GM18502 (cell line): Measurements from ENCODE around the gene NDUFV2.

Experiments
- ATAC-seq: cut with Tn5 transposase; IDR thresholded peaks from one replicate; pipeline ENCODE4 v1.9.1; 2021; ENCODE audit warnings: mild to moderate bottlenecking; ENCODE audit not compliant: unreplicated experiment, poor library complexity

The NDUFV2 gene

DNA sequence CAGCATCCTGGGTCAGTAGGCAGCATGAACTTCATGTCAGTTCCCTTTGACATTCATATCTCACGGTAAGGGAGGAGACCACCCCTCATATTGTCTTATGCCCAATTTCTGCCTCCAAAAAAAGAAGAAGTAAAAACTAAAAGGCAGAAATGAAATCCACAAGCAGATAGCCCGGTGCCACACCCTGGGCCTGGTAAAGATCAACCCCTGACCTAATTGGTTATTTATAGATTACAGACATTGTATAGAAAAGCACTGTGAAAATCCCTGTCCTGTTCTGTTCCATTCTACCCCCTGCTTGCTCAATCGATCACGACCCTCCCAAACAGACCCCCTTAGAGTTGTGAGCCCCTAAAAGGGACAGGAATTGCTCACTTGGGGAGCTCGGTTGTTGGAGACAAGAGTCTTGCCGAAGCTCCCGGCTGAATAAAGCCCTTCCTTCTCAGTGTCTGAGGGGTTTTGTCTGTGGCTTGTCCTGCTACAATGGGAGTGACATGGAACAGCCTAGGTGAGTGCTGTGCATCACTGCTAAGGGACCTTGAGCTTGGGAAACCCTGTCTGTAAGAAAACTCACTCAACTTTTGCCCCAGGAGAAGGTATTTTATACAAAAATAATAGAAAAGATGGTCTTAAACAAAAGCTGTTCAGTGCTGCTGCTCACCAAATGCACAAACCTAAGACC, 11.1 kb downstream of the NDUFV2 start:
- ATAC-seq: no peak

DNA sequence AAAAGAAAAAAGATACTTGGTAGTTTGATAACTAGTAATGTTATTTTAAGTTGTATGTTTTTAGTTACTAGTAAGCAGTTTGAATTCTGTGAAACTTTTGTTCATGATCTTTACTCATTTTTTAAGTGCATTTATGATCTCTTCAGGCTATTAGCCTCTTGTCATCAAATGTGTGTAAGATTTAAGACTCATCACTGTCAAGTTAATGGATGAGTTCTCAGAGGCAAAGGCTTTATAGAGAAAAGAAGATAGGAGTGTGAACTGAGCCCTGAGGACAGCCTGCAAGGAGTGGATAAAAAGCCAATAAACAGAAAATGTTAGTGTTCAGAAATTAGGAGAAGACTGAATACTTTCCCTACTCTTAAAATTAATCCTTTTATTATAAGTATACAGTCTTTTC, 13.5 kb downstream of the NDUFV2 start:
- ATAC-seq: no peak

DNA sequence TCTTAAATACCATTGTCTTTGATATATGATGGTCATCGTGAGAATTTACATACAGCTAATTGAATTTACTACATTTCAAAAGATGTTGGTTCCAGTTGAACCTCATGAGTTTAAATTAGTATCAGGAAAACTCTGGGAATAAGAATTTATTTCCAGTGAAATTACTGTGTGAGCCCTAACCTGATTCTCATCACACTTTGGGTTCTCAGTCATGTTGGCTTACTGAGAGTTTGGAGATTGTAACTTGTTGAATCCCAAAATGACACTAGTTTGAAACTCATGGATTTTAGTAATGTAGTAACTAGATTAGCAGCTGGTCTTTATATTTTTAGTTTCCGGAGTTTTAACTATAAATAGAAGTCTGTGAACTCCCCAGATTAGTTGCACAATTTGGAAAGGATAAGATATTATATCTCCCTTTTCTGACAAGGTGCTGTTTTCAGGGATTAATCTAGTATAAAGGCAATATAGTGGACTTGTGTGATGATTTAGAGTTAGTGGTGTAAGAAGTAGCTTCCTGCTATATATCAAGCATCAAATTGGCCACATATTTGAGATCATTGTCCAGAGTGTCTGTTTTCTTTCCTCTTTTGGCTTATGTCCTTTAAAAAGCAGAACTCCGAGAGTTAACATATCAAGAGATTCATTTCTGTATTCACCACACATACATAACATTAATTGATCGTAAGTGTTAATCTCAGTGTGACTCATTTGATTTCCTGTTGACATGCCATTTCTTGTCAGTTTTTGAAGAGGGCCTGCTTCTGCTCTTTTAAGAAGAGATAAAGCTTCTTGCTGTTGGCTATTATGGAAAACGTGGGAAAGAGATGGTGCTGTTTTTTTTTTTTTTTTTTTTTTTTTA, 15.7 kb downstream of the NDUFV2 start:
- ATAC-seq: no peak

DNA sequence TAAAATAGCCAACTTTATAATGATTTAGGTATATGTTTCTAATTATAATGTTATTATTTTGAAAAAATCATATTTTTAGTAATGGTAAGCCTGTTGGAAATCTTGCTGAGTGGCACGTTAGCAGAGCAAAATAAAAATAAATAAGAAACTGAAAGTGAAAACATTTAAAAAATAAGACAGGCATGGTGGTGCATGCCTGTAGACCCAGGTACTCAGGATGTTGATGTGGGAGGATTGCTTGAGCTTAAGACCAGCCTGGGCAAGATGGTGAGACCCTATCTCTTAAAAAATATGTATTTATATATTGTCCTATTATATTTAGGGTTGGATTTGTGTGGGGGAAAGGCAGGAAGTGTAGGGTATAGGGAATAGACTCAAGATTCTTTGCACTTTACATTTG, 18.3 kb downstream of the NDUFV2 start:
- ATAC-seq: no peak

- ATAC-seq: no peak
Measured at GRCh38 chr18:9123520-9123919, 21.0 kb downstream of the NDUFV2 start.

DNA sequence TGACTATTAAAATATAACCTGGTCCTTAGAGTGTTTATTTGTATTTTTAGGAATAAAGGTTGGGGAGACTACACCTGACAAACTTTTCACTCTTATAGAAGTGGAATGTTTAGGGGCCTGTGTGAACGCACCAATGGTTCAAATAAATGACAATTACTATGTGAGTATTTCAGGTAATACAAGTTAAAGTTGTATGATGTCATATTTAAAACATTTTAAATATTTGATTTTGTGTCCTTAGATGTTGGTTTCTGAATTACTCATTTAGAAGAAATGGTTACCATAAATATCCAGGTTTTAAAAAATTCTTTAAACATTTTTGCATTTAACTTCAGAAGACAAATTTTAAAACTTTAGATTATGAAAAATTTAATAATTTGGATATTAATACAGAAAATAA, 22.3 kb downstream of the NDUFV2 start:
- ATAC-seq: no peak

DNA sequence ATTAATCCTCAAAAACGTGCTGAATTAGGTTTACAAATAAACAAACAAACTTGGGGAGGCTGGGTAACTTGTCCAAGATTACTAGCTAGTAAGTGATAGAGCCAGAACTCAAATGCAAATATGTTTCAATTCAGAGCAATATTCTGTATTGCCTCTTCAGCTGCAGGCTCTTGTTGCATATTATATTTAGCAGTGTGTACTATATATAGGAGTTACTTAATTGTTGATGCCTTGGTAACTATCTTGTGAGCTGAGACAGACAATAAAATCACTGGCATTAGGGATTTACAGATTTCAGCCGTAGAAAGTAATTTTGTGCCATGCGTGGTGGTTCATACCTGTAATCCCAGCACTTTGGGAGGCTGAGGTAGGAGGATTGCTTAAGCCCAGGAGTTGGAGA, 23.8 kb downstream of the NDUFV2 start:
- ATAC-seq: no peak

DNA sequence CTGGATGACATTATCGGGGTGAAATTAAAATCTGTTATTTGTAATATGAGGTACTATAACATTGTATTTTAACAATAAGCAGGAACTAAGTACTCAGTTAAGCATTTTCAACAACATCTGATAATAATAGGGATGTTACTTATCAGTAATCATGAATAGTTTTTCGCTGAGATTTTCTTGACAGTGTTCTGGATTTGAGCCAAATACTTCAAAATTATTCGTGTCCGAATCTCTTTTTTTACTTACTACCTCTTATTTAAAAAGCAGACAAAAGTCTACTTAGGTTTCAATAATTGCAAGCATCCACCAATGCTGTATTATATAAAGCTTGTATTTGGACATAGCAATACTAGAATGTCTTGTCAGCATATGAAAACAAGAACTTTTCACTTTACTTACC, 27.7 kb downstream of the NDUFV2 start:
- no peak for ATAC-seq

DNA sequence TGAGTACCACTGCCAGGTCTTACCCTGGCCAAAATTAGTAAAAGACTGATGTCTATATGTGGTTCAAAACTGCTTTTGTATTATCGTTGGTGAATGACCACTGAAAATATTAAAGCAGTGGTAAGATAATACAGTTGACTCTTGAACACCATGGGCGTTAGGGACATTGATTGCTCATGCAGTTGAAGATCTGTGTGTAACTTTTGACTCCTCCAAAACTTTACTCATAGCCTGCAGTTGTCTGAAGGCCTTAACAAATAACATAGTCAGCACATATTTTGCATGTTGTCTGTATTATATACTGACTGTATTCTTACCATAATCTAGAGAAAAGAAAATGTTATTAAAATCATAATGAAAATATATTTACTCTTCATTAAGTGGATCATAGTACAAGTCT, 28.3 kb downstream of the NDUFV2 start:
- no peak for ATAC-seq

DNA sequence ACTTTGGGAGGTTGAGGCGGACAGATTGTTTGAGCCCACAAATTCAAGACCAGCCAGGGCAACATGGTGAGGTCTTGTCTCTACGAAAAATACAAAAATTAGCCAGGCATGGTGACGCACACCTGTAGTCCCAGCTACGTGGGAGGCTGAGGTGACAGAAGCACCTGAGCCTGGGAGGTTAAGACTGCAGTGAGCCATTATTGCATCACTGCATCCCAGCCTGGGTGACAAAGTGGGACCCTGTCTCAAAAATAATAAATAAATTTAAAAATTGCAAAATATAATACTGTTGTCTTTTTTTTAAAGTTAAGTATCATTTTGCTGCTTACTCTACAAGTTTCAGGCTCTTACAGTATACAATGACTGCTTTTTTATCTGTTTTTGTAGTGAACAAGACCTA, 30.1 kb downstream of the NDUFV2 start:
- no peak for ATAC-seq

GRCh38 chr18:9133225-9133624, 30.7 kb downstream of the NDUFV2 start:
- ATAC-seq: no peak

- ATAC-seq: no peak
Measured at GRCh38 chr18:9135081-9135911, 32.8 kb downstream of the NDUFV2 start.

GRCh38 chr18:9135912-9136314, 33.4 kb downstream of the NDUFV2 start:
- ATAC-seq: peak; percentile 30

DNA sequence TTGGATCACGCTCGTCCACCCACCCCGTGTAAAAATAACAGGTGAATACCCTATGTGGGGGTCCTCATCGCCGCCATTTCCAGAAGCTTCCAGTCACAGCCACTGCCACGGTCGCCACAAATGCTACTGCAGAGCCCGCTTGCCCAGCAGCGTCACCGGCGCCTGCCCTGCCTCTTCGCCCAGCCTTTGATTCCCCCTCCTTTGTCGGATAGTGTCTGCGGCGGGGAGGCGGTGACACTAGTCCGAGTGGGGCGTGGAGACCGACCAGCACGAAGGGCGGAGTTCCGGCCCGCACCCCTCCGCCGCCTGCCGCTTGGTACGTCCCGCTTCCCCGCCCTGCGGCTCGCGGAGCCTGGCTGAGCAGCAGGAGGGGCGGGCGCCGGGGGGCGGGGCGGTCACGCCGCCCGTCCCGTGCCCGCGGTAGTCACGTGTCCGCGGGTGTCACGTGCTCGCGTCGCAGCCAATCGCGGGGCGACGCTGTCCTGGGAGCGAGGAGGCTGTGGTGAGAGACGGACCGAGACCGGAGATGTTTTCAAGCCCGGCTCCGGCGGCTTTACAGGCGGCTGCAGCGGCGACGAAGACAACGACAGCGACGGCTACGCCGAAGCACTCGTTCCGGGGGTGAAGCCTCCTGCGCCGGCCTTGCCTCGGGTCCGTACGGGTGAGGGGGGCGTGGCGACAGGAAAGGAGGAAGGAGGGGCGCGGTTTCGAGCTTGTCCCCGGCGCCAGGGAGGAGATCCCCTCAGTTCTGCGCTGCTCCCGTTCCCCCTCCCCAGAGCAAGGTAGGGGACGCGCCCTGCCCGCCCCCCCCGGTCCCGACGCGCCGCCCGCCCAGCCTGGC, 34.0 kb downstream of the NDUFV2 start, which contains the start of gene ANKRD12:
TSS of gene ANKRD12 (plus strand) at position 467 of the 841 bp plus-strand sequence. CDS start 45,652 bp downstream, outside the sequence.
- ATAC-seq: peak; percentile 71

DNA sequence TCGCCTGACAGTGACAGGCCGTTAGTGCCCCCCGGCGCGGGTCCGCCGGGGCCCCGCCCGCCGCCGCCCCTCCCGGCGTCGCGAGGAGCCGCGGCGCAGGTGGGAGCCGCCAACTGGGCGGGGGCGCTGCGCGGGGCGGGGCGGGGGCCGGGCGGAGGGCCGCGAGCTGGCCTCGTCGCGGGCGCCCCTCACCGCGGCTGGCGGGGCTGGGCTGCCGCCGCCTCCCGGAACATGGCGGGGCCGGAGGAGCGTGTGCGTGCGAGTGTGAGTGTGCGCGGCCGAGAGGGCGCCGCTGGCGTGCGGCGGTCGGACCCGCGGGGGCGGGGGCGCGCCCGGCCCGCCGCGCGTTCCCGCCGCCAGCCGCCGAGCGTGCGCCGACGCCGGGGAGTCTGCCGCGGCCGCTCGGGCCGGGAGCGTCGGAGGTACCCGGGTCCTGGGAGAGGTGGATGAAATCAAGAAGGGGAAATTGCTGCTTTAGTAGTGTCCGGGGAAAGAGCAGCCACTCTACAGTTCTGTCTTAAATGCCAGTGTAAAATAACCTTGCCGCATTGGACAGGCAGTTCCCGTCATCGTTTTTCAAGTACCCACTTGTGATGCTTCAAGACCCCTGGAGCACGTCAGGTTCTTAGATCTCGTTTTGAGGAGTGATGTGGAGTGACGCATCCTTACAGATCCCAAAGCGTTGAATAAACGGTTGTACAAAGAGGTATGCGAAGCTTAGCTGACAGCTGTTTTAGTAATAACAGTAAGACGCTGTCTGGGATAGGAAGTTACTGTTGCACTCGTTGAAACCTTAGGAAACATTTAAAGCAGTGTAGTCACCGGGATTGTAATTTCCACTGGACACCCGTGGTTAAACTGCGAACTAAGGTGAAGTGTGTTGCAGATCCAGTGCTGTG, 34.9 kb downstream of the NDUFV2 start:
- ATAC-seq: peak; percentile 44

DNA sequence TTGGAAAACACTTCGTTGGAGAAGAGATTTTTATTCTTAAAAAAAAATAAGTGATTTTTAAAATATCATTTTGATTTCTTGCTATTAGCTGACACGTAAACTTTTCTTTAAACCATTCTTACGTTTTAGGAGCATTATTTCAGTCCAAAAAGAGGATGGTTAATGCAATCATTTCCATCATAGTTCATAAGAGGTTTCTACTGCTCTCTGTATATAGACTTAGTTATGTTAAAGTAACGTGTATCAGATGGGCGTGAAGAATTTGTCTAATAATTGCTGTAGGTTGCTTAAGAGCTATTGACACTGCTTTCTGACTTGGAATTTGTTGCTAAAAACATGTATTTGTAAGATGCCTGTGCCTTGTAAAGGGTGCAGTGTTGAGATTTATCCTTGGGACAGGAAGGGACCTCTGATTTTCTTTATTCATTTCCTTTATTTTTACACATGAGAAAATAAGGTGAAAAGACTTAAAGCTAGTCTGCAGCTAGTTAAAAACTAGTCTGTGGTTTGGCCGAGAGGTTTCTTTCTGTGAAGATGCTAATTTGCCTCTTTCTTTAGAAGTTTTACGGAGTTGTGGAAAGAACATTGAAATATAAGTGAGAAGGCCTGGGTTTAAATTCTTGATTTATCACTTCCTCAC, 37.0 kb downstream of the NDUFV2 start:
- ATAC-seq: no peak

- ATAC-seq: no peak
Measured at GRCh38 chr18:9140381-9140780, 37.9 kb downstream of the NDUFV2 start.

GRCh38 chr18:9140984-9141383, 38.5 kb downstream of the NDUFV2 start:
- ATAC-seq: no peak
